GM23338 (cell line): Measurements from ENCODE around the gene KIAA1217. TPM values are rescaled to one million over a fixed set of nuclear protein-coding genes. Genes with fewer than 3 reads are reported as not detected.

Experiments
- ATAC-seq: fragments of 200-7000 bp; cut with Tn5 transposase; 3 replicates; pipeline ENCODE4 v1.9.1; 2020
- DNase-seq: peaks from one replicate; pipeline ENCODE4 v3.0.0-alpha.2; 2015; ENCODE audit warnings: low spot score
- H2AFZ ChIP-seq: fragments of 200-600 bp; sonication (generic); 2 replicates; pipeline ENCODE4 v1.8.0; 2016; ENCODE audit warnings: antibody characterized with exemption, mild to moderate bottlenecking, moderate library complexity
- H3F3A ChIP-seq: fragments of 200-600 bp; sonication (generic); replicated peaks from 2 replicates; pipeline ENCODE4 v1.8.0; 2017; ENCODE audit warnings: antibody characterized with exemption, mixed run types, low read depth
- H3K27ac ChIP-seq: fragments of 200-600 bp; sonication (generic); 2 replicates; pipeline ENCODE4 v1.6.1; 2016; ENCODE audit warnings: low read depth
- H3K27me3 ChIP-seq: fragments of 200-600 bp; sonication (generic); 2 replicates; pipeline ENCODE4 v1.8.0; 2016; ENCODE audit warnings: mild to moderate bottlenecking, mixed run types, moderate library complexity; ENCODE audit not compliant: insufficient read depth
- H3K36me3 ChIP-seq: fragments of 200-600 bp; sonication (generic); 2 replicates; pipeline ENCODE4 v1.8.0; 2016; ENCODE audit warnings: mild to moderate bottlenecking; ENCODE audit not compliant: insufficient read depth
- H3K4me1 ChIP-seq: fragments of 200-600 bp; sonication (generic); 2 replicates; pipeline ENCODE4 v1.8.0; 2016; ENCODE audit warnings: mild to moderate bottlenecking, moderate library complexity; ENCODE audit not compliant: insufficient read depth
- H3K4me2 ChIP-seq: fragments of 200-600 bp; sonication (generic); 2 replicates; pipeline ENCODE4 v1.7.1; 2017; ENCODE audit warnings: mixed run types
- H3K4me3 ChIP-seq: fragments of 200-600 bp; sonication (generic); 2 replicates; pipeline ENCODE4 v1.6.1; 2016; ENCODE audit warnings: mixed run types
- H3K79me2 ChIP-seq: fragments of 200-600 bp; sonication (generic); replicated peaks from 2 replicates; pipeline ENCODE4 v1.8.0; 2017; ENCODE audit warnings: mild to moderate bottlenecking; ENCODE audit not compliant: insufficient read depth
- H3K9me2 ChIP-seq: fragments of 200-600 bp; sonication (generic); 2 replicates; pipeline ENCODE4 v1.8.0; 2017; ENCODE audit not compliant: insufficient read depth
- H4K20me1 ChIP-seq: fragments of 200-600 bp; sonication (generic); replicated peaks from 2 replicates; pipeline ENCODE4 v1.8.0; 2017; ENCODE audit warnings: mild to moderate bottlenecking; ENCODE audit not compliant: insufficient read depth
- H3K27ac Mint-ChIP-seq: 2 replicates; pipeline ENCODE4 v1.8.0; 2020; ENCODE audit warnings: inconsistent platforms, mild to moderate bottlenecking, moderate library complexity, mixed read lengths
- H3K27me3 Mint-ChIP-seq: 3 replicates; pipeline ENCODE4 v1.8.0; 2022; ENCODE audit warnings: low read depth, mild to moderate bottlenecking, moderate library complexity, mixed read lengths, inconsistent platforms; ENCODE audit not compliant: insufficient read depth, poor library complexity
- H3K36me3 Mint-ChIP-seq: 3 replicates; pipeline ENCODE4 v1.8.0; 2021; ENCODE audit warnings: low read depth, mild to moderate bottlenecking, inconsistent platforms, moderate library complexity, mixed read lengths
- H3K4me1 Mint-ChIP-seq: 3 replicates; pipeline ENCODE4 v1.8.0; 2020; ENCODE audit warnings: mild to moderate bottlenecking, inconsistent platforms, mixed read lengths
- H3K4me3 Mint-ChIP-seq: 3 replicates; pipeline ENCODE4 v1.8.0; 2021; ENCODE audit warnings: moderate library complexity, mild to moderate bottlenecking, inconsistent platforms, mixed read lengths
- H3K9me3 Mint-ChIP-seq: 3 replicates; pipeline ENCODE4 v1.8.0; 2020; ENCODE audit warnings: moderate library complexity, mild to moderate bottlenecking, inconsistent platforms, mixed read lengths
- ETS1 ChIP-seq: IDR thresholded peaks from 2 replicates; pipeline ENCODE4 v1.6.1; 2016; ENCODE audit warnings: antibody characterized with exemption
- JUNB ChIP-seq: IDR thresholded peaks from one replicate; pipeline ENCODE4 v1.6.1; 2016; ENCODE audit warnings: antibody characterized with exemption; ENCODE audit not compliant: unreplicated experiment
- POLR2AphosphoS5 ChIP-seq: IDR thresholded peaks from 2 replicates; pipeline ENCODE4 v1.6.1; 2016; ENCODE audit warnings: antibody characterized with exemption, low read depth
- REST ChIP-seq: IDR thresholded peaks from one replicate; pipeline ENCODE4 v1.6.1; 2018; ENCODE audit warnings: antibody characterized with exemption; ENCODE audit not compliant: unreplicated experiment
- STAT1 ChIP-seq: IDR thresholded peaks from one replicate; pipeline ENCODE4 v1.6.1; 2016; ENCODE audit warnings: antibody characterized with exemption; ENCODE audit not compliant: unreplicated experiment
- ZNF462 ChIP-seq: fragments of 250-450 bp; sonication (Bioruptor Pico); IDR thresholded peaks from 2 replicates; pipeline ENCODE4 v1.5.0; 2020; ENCODE audit warnings: mild to moderate bottlenecking, moderate library complexity
- polyA plus RNA-seq: library from polyadenylated mRNA; unstranded; fragments of >200 nt; fragmentation: Nextera tagmentation; extraction: Ambion mirVana; gene quantifications from 2 replicates; pipeline ENCODE4 v1.2.1, GENCODE V29; 2016
- total RNA-seq: library from RNA; depleted of rRNA; stranded (reverse); fragments of >200 nt; shearing (Covaris generic); gene quantifications from 2 replicates; pipeline ENCODE4 v1.2.3, GENCODE V29; 2014

Gene KIAA1217
- total and polyA plus RNA-seq, 2 experiments from 2014 or later, result 6.4 to 9.1 TPM

GRCh38 chr10:24417053-24417452 lies 208.1 kb downstream of the KIAA1217 start:
- DNase-seq (no peak), ATAC-seq (no peak)
- Mint-ChIP-seq H3K36me3 (no peaks in the 10 kb centered on the region), H3K27ac (no peak overlapping the region), H3K9me3 (peaks cover 3% of the 10 kb centered on the region; the same call in 1 of the 3 replicates), H3K4me3 (no peak overlapping the region), H3K27me3 (no peaks in the 10 kb centered on the region), H3K4me1 (peaks cover 3% of the 10 kb centered on the region; the same call in 2 of the 3 replicates)
- Histone ChIP-seq H3K4me3 (no peak overlapping the region), H3K27me3 (no peaks in the 10 kb centered on the region), H3F3A (no peaks in the 10 kb centered on the region), H3K27ac (no peak overlapping the region), H3K9me2 (no peaks in the 10 kb centered on the region), H3K4me2 (no peak overlapping the region), H3K4me1 (0 out of 2 replicates have a peak, but pooled peaks cover 4% of the 10 kb centered on the region), H3K79me2 (no peaks in the 10 kb centered on the region), H3K36me3 (no peaks in the 10 kb centered on the region), H4K20me1 (no peaks in the 10 kb centered on the region), H2AFZ (no peak overlapping the region)
- TF ChIP-seq ZNF462, result no peak
- no peak for TF ChIP-seq ETS1
- TF ChIP-seq STAT1, result no peak
- no peak for TF ChIP-seq POLR2AphosphoS5
- TF ChIP-seq REST, result no peak
- TF ChIP-seq JUNB, result no peak
